Activated CD8-positive, alpha-beta memory T cell treated with anti-CD3 and anti-CD28 coated beads, Interleukin-2, amount 50 U/mL, for 1 hour (primary cell): Measurements from ENCODE around the gene MAGI2.
"Not testable (repeated sequence)": the region's sequence is repeated elsewhere in the genome, so short reads cannot be mapped to it uniquely, and the experiment has no call there.

ENCODE experiments used
- DNase-seq: peaks from one replicate; pipeline ENCODE4 v3.0.0-alpha.2; 2020; ENCODE audit errors: extremely low read depth

The MAGI2 gene

GRCh38 chr7:79451580-79451979 is 1.9 kb downstream of the MAGI2 start:
- DNase-seq, result no peak

- not testable (repeated sequence) for DNase-seq
These were observed 10.7 kb downstream of the MAGI2 start for GRCh38 chr7:79442766-79443165.

- DNase-seq, result no peak
These were observed 17.1 kb downstream of the MAGI2 start for GRCh38 chr7:79436378-79436777.

- DNase-seq, result no peak
These were observed 18.6 kb downstream of the MAGI2 start for GRCh38 chr7:79434867-79435266.

GRCh38 chr7:79434098-79434497 is 19.4 kb downstream of the MAGI2 start:
- DNase-seq, result no peak

GRCh38 chr7:79430391-79430790 is 23.1 kb downstream of the MAGI2 start:
- DNase-seq, result no peak

GRCh38 chr7:79425665-79426064 is 27.8 kb downstream of the MAGI2 start:
- DNase-seq, result no peak

- no peak for DNase-seq
These were observed 31.7 kb downstream of the MAGI2 start for GRCh38 chr7:79421751-79422150.

- no peak for DNase-seq
These were observed 33.0 kb downstream of the MAGI2 start for GRCh38 chr7:79420464-79420863.

- DNase-seq, result no peak
These were observed 38.6 kb downstream of the MAGI2 start for GRCh38 chr7:79414910-79415309.

- no peak for DNase-seq
These were observed 40.6 kb downstream of the MAGI2 start for GRCh38 chr7:79412915-79413314.

GRCh38 chr7:79412438-79412837 is 41.0 kb downstream of the MAGI2 start:
- no peak for DNase-seq

GRCh38 chr7:79410345-79410744 is 43.1 kb downstream of the MAGI2 start:
- no peak for DNase-seq

GRCh38 chr7:79407351-79407750 is 46.1 kb downstream of the MAGI2 start:
- no peak for DNase-seq

GRCh38 chr7:79406371-79406770 is 47.1 kb downstream of the MAGI2 start:
- DNase-seq, result no peak

- DNase-seq, result no peak
These were observed 48.1 kb downstream of the MAGI2 start for GRCh38 chr7:79405368-79405767.

- DNase-seq, result no peak
These were observed 49.6 kb downstream of the MAGI2 start for GRCh38 chr7:79403879-79404278.

- no peak for DNase-seq
These were observed 50.0 kb downstream of the MAGI2 start for GRCh38 chr7:79403451-79403850.

GRCh38 chr7:79401254-79401653 is 52.2 kb downstream of the MAGI2 start:
- DNase-seq, result no peak

- no peak for DNase-seq
These were observed 53.2 kb downstream of the MAGI2 start for GRCh38 chr7:79400222-79400621.

- DNase-seq, result no peak
These were observed 55.2 kb downstream of the MAGI2 start for GRCh38 chr7:79398138-79398749.

GRCh38 chr7:79386688-79387422 is 66.6 kb downstream of the MAGI2 start:
- DNase-seq, result no peak

GRCh38 chr7:79381921-79382320 is 71.5 kb downstream of the MAGI2 start:
- no peak for DNase-seq

- DNase-seq, result no peak
These were observed 76.4 kb downstream of the MAGI2 start for GRCh38 chr7:79377097-79377496.
